ENCODE measurements around the gene RPS21. TPM values are rescaled to one million over a fixed set of nuclear protein-coding genes. Genes with fewer than 3 reads are reported as not detected.

The RPS21 gene
- total RNA-seq, 4 donors from 2014 or later: 585 to 2,728 (median 1,375) TPM

DNA sequence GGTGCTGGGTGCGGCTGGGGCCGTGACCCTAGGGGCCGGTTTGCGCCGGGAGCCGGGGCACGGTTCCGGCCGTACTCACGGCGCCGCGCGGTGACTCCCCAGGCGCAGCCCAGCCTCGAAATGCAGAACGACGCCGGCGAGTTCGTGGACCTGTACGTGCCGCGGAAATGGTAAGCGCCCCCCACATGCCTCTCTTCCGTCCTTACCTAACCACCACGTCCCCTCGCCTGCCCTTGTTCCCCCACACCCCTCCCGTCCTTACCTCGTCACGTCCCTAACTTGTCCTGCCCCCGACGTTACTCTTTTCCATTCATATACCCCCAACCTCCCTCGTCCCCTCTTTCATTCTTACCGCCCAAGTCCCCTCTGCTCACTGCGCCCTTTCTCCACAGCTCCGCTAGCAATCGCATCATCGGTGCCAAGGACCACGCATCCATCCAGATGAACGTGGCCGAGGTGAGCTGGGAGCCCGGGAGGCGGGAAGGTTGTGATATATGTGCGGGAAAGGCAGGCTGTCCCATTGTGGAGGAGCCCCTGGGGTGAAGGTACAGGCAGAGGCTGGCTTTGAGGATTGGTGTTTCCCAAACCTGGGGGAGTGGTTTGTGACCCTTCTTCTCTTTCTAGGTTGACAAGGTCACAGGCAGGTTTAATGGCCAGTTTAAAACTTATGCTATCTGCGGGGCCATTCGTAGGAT is 463 bp downstream of the RPS21 start:
- no peak for DNase-seq
- Histone ChIP-seq H3K4me3 (peak overlapping the region; percentile 73 to 98 (median 84)), H3K9me3 (no peaks in the 10 kb centered on the region), H3K4me1 (peaks cover 20 to 24% (median 22%) of the 10 kb centered on the region in 4 donors), H3K36me3 (peaks cover 0 to 3% (median 0%) of the 10 kb centered on the region in 4 donors), H3K27ac (peak overlapping the region; percentile 91 to 97 (median 94)), H3K27me3 (no peaks in the 10 kb centered on the region)
- in situ Hi-C loops (cut with MboI; ENCODE audit: low pct_ligation_motif_present in 1 of 4, low pct_unique_long_range_greater_than_20kb in 1 of 4, low sequenced_read_pairs in 3 of 4): loop anchor here in 2 of 4 donors (10.0 kb wide), 1 partner anchor 93 kb away; no protein-coding TSS in a partner anchor
- intact Hi-C loops (cut with DNase I; ENCODE audit: low total_unique reads): no loop called here
- TF ChIP-seq POLR2AphosphoS5 (IDR thresholded peaks at IDR 0.05) (no peak), EP300 (IDR thresholded peaks at IDR 0.05; ENCODE audit: low read depth) (no peak), POLR2A (IDR thresholded peaks at IDR 0.05) (no peak)
- TF ChIP-seq, protein P1, sequence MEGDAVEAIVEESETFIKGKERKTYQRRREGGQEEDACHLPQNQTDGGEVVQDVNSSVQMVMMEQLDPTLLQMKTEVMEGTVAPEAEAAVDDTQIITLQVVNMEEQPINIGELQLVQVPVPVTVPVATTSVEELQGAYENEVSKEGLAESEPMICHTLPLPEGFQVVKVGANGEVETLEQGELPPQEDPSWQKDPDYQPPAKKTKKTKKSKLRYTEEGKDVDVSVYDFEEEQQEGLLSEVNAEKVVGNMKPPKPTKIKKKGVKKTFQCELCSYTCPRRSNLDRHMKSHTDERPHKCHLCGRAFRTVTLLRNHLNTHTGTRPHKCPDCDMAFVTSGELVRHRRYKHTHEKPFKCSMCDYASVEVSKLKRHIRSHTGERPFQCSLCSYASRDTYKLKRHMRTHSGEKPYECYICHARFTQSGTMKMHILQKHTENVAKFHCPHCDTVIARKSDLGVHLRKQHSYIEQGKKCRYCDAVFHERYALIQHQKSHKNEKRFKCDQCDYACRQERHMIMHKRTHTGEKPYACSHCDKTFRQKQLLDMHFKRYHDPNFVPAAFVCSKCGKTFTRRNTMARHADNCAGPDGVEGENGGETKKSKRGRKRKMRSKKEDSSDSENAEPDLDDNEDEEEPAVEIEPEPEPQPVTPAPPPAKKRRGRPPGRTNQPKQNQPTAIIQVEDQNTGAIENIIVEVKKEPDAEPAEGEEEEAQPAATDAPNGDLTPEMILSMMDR (IDR thresholded peaks at IDR 0.05): no peak
- WGBS, 2 donors (ENCODE audit: low coverage in 1 of 2): 0 to 3% methylated on average over 2 to 47 of the region's 47 CpGs

DNA sequence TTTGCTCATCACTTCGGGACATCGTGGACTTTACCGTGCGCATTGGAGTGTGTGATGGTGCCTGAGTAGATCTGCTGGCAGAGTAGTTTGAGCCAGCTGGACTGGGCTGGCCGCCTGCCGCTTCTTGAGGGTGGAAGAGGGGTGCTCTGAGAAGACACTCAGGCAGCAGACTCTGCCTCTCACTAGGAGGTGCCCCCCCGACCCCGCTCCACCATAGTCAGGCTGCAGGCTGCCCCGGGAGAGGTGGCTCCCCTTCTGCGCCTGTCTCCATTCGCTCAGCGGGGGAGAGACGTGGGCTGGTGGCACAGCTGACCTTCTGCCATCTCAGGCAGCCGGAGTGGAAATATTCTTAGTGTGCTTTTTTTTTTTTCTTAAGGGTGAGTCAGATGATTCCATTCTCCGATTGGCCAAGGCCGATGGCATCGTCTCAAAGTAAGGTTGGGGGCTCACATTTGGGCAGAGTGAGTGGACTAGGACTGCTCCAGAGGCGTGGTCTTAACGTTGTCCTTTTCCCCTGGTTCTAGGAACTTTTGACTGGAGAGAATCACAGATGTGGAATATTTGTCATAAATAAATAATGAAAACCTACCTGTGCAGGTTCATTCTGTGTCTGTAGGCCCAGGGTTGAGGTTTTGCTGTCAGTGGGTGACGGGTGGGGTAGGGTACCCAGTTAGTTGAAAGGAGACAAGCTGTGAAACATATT is 1.2 kb downstream of the RPS21 start:
- Histone ChIP-seq H3K4me1 (peaks cover 18 to 24% (median 22%) of the 10 kb centered on the region in 4 donors), H3K4me3 (peak overlapping the region in 3 of 4 donors; percentile 73 to 98 (median 75)), H3K27ac (peak overlapping the region in 3 of 4 donors; percentile 93 to 97 (median 95)), H3K36me3 (peaks cover 0 to 3% (median 0%) of the 10 kb centered on the region in 4 donors), H3K27me3 (no peaks in the 10 kb centered on the region), H3K9me3 (no peaks in the 10 kb centered on the region)
- DNase-seq: no peak
- intact Hi-C loops (cut with DNase I; ENCODE audit: low total_unique reads) (no loop called here), in situ Hi-C loops (cut with MboI; ENCODE audit: low pct_ligation_motif_present in 1 of 4, low pct_unique_long_range_greater_than_20kb in 1 of 4, low sequenced_read_pairs in 3 of 4) (loop anchor here in 2 of 4 donors (10.0 kb wide), 1 partner anchor 93 kb away; no protein-coding TSS in a partner anchor)
- WGBS, 2 donors (ENCODE audit: low coverage in 1 of 2): 58% methylated on average over 20 of the region's 20 CpGs; no CpG with 5 or more reads in 1 of the 2 donors
- TF ChIP-seq EP300 (IDR thresholded peaks at IDR 0.05; ENCODE audit: low read depth) (no peak), POLR2AphosphoS5 (IDR thresholded peaks at IDR 0.05) (no peak), POLR2A (IDR thresholded peaks at IDR 0.05) (no peak)
- TF ChIP-seq, protein P1 (IDR thresholded peaks at IDR 0.05): no peak

DNA sequence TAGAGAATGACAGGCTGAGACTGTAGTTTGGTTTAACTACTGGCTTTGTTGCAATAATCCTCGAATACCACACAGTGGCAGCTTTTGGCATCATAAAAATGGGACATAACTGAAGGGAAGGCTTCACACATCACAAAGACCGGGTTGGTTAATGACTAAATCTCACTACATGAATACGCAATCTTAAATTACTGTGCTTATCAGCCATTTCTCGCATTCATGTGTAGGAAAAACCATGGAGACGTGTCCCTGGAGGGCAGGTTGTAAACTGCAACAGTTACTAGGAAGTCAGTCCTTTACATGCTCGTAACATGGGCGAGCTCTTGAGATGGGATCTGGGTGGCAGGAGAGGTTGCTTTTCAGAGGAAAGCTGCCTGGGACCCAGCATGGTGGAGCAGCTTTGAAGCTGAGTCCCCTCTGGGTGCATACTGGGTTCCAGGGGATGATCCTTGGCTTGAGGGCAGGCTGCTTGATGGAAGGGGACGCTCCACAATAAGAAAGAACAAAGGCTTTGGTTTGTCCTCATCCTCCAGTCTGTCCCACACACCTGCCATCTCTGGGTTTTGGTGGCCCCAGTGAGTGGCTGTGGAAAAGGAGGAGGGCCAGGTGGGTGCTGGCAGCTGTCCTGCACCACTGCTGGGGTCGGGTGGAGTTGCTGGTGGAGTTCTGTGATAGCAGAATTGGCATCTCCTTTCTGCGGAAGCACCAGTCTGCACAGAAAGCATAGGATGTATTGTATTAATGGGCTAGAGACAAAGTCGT is 2.1 kb downstream of the RPS21 start:
- WGBS, 2 donors (ENCODE audit: low coverage in 1 of 2): 72 to 85% methylated on average over 8 to 11 of the region's 11 CpGs
- in situ Hi-C loops (cut with MboI; ENCODE audit: low pct_ligation_motif_present in 1 of 4, low pct_unique_long_range_greater_than_20kb in 1 of 4, low sequenced_read_pairs in 3 of 4) (loop anchor here in 2 of 4 donors (10.0 kb wide), 1 partner anchor 94 kb away; no protein-coding TSS in a partner anchor), intact Hi-C loops (cut with DNase I; ENCODE audit: low total_unique reads) (no loop called here)
- DNase-seq: no peak
- no peak overlapping the region for H3K4me3 ChIP-seq
- no peak for TF ChIP-seq POLR2AphosphoS5 (IDR thresholded peaks at IDR 0.05)
- TF ChIP-seq EP300 (IDR thresholded peaks at IDR 0.05; ENCODE audit: low read depth): no peak
- TF ChIP-seq, protein P1 (IDR thresholded peaks at IDR 0.05): no peak
- TF ChIP-seq POLR2A (IDR thresholded peaks at IDR 0.05): no peak
- no peaks in the 10 kb centered on the region for H3K9me3 ChIP-seq
- no peaks in the 10 kb centered on the region for H3K27me3 ChIP-seq
- peaks cover 18 to 24% (median 22%) of the 10 kb centered on the region in 4 donors for H3K4me1 ChIP-seq
- no peak overlapping the region for H3K27ac ChIP-seq
- peaks cover 0 to 3% (median 0%) of the 10 kb centered on the region in 4 donors for H3K36me3 ChIP-seq

Data from transverse colon (tissue), 4 donors.